ENCODE measurements around the gene RFWD3. TPM values are rescaled to one million over a fixed set of nuclear protein-coding genes. Genes with fewer than 3 reads are reported as not detected.

RFWD3 gene
- polyA plus RNA-seq, 1 experiment = 20.2 TPM

Other genes with a start within 250 kb of the RFWD3 start
- 0.05 TPM in 1 of 2 replicates, not detected in the other for gene CLEC18B, start 245.4 kb downstream of the RFWD3 start, polyA plus RNA-seq (2011; rRNA removed)
- 88.6 and 92.9 TPM in 2 replicates for gene GLG1, start 59.8 kb downstream of the RFWD3 start, polyA plus RNA-seq (2011; rRNA removed)
- 4.4 and 5.5 TPM in 2 replicates for gene MLKL, start 34.0 kb upstream of the RFWD3 start, polyA plus RNA-seq (2011; rRNA removed)
- not detected in 2 replicates for gene FA2H, start 107.9 kb upstream of the RFWD3 start, polyA plus RNA-seq (2011; rRNA removed)

All from BJ (cell line).